Activated CD4-positive, CD25-positive, alpha-beta regulatory T cell treated with anti-CD3 and anti-CD28 coated beads, Interleukin-2, amount 50 U/mL, for 72 hours (primary cell): ENCODE measurements around the gene MYADM.
"Not testable (repeated sequence)": the region's sequence is repeated elsewhere in the genome, so short reads cannot be mapped to it uniquely, and the experiment has no call there.

Source experiments
- DNase-seq: peaks from one replicate; pipeline ENCODE4 v3.0.0; 2021

The MYADM gene

DNA sequence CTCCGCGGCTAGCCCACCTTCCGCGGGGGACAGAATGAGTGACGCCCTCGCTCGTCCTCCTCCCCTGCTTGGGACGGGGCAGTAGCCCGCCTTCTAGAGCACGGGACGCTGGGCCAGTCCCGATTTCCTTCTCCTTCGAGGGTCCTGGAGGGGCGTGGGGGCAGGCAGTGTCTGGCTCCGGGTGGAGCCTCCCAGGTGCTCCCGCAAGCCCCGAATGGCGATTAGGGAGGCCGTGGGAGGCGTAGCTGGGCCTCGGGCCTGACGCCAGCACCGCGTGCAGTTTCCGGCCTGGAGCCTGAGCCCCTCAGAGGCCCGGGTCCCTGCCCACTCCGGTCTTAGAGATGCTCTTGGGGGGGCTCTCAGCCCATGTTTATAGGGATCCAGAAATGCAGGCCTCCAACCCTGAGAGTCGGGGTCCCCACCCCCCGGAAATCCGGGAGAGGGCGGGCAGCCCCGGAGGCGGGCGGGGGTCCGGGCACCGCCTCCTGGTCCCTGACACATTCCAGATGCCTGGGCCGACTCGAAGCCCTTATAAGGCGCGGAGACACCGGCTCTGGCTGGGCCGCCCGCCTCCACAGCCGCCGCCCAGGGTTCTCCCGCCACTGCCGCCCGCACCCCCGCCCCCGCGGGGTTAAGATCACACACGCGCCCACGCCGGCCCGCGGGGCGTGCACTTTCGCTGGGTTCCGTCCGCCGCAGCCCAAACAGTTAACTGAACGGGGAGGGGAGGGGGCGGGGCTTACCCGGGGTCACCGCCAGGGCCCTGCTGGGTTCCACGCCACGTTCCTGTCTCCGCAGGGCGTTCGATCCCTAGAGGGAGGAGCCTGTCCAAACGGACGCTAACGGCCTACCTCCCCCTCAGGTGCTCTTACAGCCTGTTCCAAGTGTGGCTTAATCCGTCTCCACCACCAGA lies 1.5 kb downstream of the MYADM start:
- peak; percentile 78 for DNase-seq

DNA sequence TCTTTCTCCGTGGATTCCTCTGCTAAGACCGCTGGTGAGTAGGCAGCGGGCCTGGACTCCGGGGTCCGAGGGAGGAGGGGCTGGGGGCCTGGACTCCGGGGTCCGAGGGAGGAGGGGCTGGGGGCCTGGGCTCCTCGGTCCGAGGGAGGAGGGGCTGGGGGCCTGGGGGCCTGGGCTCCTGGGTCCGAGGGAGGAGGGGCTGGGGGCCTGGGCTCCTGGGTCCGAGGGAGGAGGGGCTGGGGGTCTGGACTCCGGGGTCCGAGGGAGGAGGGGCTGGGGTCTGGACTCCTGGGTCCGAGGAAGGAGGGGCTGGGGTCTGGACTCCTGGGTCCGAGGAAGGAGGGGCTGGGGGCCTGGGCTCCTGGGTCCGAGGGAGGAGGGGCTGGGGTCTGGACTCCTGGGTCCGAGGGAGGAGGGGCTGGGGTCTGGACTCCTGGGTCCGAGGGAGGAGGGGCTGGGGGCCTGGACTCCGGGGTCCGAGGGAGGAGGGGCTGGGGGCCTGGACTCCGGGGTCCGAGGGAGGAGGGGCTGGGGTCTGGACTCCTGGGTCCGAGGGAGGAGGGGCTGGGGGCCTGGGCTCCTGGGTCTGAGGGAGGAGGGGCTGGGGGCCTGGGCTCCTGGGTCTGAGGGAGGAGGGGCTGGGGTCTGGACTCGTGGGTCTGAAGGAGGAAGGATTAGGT lies 2.3 kb downstream of the MYADM start:
- DNase-seq = not testable (repeated sequence)

DNA sequence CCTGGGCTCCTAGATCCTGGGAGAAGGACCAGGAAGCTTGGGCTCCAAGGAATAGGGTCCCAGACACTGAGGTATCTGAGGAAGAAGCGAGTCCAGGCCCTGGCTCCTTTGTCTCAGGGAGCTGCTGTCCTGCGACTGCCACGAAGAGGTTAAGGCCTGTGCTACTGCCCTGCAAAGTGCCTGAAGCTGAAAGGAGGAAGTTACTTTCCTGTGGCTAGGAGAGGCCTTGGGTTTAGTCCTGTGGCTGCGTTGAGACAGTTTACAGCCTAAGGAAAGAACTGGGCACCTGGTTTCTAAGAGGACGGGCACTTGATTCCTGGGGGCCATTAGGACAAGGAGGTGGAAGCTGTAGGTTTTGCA lies 2.8 kb downstream of the MYADM start:
- no peak for DNase-seq

DNA sequence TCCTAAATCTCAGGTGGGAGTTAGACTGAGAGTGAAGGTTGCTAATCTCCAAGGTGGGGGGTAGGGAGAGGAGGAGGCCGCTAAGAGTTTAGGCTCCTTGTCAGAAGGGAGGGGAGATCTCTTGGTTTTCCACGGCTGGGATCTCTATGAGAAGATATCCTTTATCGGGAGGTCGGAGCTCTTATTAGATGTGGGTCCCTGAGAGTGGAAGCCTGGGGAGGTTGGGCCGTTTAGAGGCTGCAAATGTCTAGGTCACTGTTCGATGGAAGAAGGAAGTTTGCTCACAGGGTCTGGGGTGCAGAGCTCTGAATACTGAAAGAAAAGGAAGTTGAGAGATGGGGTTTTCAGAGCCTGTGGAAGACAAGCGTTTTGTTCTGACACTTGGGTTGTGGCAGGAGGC lies 3.8 kb downstream of the MYADM start:
- DNase-seq = no peak

DNA sequence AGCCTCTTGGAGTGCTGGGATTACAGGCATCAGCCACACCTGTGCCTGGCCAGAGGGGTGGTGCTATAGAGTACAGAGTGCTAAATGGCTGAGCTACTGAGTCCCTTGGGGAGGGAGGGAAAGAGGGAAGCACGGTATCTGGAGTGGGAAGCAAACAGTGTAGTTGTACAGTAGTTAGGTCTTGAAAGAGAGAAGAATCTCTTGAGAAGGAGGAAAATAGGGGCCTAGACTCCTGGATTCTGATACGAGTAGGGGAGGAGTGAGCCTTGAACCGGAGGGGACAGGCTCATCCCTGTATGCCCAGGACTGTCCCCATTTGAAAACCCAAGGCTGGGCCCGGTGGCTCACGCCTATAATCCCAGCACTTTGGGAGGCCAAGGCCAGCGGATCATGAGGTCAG lies 5.1 kb downstream of the MYADM start:
- DNase-seq = no peak

DNA sequence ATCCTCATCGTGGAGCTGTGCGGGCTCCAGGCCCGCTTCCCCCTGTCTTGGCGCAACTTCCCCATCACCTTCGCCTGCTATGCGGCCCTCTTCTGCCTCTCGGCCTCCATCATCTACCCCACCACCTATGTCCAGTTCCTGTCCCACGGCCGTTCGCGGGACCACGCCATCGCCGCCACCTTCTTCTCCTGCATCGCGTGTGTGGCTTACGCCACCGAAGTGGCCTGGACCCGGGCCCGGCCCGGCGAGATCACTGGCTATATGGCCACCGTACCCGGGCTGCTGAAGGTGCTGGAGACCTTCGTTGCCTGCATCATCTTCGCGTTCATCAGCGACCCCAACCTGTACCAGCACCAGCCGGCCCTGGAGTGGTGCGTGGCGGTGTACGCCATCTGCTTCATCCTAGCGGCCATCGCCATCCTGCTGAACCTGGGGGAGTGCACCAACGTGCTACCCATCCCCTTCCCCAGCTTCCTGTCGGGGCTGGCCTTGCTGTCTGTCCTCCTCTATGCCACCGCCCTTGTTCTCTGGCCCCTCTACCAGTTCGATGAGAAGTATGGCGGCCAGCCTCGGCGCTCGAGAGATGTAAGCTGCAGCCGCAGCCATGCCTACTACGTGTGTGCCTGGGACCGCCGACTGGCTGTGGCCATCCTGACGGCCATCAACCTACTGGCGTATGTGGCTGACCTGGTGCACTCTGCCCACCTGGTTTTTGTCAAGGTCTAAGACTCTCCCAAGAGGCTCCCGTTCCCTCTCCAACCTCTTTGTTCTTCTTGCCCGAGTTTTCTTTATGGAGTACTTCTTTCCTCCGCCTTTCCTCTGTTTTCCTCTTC lies 6.3 kb downstream of the MYADM start:
- DNase-seq = no peak

DNA sequence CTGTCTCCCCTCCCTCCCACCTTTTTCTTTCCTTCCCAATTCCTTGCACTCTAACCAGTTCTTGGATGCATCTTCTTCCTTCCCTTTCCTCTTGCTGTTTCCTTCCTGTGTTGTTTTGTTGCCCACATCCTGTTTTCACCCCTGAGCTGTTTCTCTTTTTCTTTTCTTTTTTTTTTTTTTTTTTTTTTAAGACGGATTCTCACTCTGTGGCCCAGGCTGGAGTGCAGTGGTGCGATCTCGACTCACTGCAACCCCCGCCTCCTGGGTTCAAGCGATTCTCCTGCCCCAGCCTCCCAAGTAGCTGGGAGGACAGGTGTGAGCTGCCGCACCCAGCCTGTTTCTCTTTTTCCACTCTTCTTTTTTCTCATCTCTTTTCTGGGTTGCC lies 6.9 kb downstream of the MYADM start:
- DNase-seq = no peak

DNA sequence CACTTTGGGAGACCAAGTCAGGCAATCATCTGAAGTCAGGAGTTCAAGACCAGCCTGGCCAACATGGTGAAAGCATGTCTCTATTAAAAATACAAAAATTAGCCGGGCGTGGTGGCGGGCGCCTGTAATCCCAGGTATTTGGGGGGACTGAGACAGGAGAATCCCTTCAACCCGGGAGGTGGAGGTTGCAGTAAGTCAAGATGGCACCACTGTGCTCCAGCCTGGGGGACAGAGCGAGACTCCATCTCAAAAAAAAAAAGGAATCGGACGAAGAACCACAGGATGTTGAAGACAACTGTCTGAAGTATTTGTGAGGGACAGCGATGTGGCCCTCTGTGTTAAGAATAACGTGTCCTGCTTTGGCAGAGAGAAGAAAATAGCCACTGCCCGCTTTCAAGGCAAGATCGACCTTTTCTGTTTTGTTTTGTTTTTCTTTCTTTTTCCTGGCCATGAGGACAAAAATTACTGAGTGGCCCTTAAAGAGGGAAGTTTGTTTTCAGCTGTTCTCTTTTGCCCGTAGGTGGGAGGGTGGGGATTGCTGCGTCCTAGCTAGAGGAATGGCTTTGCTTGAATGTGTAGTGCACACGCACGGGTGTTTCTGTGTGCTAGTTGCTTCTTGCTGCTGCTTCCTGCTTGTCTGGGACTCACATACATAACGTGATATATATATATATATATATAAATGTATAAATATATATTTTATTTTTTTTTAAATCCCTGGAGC lies 8.1 kb downstream of the MYADM start:
- no peak for DNase-seq

DNA sequence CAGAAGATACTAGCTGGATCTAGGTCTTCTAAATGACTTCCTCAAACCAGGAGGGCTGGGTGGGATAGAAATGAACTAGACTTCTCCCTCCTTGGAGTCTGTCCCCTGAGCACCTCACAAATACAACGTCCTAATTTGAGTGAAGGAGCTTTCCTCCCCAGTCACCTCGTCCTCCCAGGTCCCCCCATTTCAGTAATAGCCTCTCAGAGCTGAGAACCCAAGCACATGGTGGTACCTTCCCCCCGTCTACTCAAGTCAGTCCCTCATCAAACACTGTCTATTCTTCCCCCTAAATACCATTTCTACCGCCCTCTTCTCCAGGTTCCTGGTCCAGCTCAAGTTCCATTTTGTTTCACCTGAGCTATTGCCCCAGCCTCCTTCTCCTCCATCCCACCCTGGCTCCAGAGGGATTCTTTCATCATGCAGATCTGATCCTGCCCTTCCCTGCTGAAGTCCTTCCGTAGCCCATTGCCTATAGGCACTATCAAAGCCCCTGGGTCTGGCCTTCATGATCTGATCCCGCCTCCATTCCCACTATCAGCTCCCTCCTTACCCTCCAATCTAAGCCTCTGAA lies 9.1 kb downstream of the MYADM start:
- no peak for DNase-seq

DNA sequence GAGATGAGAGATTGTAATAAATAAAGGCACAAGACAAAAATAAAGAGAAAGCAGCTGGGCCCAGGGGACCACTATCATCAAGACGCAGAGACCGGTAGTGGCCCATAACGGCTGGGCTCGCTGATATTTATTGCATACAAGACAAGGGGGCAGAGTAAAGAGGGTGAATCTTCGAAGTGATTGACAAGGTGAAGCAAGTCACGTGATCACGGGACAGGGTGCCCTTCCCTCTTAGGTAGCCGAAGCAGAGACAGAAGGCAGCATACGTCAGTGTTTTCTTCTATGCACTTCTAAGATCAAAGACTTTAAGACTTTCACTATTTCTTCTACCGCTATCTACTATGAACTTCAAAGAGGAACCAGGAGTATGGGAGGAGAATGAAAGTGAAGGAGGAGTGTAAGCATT lies 9.7 kb downstream of the MYADM start:
- DNase-seq = no peak

DNA sequence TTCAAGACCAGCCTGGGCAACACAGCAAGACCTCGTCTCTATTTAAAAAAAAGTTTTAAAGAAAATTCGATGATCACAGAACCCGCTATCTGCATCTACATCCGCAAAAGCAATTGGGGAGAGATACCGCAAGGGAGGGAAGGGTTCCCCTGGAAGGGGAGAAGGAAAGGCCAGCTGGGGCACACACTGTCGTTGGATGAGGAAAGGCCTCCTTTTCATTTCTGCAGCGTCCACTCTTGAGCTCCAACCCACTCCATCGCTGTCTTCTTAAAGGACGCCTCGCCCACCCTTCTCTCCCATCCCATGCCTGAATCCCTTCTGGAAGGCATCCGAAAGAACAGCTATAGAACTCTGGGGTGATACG lies 11.1 kb downstream of the MYADM start:
- no peak for DNase-seq

DNA sequence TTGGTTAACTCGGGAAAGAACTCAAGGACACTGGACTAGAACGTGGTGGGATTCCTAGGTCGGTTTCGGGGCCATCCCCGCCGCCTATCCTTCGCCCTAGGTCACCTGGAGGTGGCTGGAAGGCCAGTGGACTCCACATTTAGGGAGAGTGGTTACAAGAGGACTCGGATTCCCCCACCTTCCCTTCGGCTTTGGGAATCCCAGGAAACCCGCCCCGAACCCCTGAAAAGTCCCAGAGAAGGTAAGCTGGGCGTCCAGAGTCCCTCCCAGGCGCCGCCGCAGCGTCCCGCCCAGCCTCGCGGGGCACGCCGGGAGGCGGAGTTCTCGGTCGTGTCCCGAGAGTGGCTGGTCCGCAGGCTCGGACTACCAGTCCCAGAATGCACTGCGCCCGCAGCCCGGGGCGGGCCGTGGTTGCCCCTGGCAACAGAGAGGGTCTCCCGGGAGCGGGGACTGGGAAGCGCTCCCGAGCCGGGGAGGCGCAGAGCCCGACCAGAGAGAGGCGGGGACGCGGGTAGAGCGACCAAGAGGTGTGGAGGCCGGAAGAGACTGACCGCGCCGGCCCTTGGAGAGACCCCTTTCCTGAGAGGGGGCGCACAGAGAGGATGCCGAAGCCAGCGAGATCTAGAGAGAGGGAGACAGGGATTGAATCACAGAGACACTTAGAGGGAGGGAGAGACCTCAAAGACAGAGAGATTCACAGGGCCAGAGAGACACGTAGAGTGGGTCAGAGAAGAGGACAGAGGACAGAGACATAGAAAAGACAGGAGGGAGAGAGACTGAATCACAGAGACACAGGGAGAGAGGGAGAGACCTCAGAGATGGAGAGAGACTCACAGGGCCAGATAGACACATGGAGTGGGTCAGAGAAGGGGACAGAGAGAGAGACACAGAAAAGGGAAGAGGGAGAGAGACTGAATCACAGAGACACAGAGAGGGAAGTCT lies 11.7 kb downstream of the MYADM start:
- DNase-seq = peak; percentile 75

DNA sequence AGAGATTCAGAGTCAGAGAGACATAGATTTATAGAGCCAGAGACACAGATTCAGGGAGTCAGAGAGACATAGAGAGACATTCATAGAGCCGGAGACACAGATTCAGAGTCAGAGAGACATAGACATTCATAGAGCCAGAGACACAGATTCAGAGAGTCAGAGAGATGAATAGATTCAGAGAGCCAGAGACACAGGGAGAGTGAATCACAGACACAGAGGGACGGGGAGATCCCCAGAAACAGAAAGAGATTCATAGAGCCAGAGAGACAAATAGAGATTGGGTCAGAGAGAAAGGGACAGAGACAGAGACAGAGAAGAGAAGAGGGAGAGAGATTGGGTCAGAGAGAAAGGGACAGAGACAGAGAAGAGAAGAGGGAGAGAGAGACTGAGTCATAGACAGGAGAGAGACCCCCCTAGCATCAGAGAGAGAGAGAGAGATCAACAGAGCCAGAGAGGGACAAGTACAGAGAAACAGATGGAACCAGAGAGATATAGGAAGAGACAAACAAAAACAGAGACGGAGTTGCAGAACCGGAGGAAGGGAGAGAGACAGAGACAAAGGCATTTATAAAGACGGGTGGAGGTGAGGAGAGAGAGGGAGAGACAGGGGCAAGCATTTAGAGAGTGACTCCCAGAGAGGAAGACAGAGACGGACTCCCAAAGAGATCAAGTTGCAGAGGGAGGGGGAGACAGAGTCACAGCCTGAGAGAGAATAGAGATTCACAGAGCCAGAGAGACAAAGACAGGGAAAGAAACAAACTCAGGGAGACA lies 13.2 kb downstream of the MYADM start:
- DNase-seq = no peak

DNA sequence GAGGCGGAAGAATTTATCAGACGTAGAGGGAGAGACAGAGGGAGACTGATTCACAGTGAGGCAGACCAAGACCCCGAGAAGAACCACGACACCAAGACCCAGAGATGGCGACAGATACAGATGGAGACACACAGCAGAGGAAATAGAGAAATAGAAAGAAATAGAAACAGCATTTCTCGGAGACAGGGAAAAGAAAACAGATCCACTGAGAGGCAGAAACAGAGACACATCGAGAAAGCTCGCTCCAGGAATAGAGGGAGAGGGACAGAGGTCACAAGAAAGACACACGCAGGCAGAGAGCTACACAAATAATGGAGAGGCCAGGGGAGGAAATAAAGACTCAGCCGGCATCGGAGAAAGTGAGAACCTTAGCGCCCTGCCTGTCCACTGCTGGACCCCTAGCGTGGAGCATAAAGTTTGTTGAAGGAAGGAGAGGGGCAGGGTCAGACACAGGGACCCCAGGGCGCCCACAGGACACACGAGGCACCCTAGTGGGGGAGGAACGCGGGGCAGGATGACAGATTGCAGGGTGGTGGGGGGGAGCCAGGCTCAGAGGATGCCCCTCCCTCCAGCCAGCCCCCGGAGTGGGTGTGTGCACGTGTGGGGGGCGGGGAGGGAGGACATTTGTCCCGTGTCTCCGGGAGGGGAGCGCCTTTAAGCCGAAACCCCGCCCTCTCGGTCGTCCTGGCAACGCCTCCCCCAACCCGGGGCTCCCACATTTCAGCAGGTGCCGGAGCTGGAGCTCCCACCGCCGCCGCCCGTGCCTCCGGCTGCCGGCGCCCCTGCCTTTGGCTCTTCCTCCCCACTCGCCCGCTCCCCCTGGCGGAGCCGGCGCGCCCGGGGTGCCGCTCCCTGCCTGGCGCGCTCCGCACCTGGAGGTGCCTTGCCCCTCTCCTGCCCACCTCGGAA lies 14.1 kb downstream of the MYADM start, which contains the start of gene PRKCG:
PRKCG (plus strand) TSS at position 716 of the 909 bp plus-strand sequence. CDS start 298 bp downstream, outside the sequence.
- DNase-seq = peak; percentile 46

DNA sequence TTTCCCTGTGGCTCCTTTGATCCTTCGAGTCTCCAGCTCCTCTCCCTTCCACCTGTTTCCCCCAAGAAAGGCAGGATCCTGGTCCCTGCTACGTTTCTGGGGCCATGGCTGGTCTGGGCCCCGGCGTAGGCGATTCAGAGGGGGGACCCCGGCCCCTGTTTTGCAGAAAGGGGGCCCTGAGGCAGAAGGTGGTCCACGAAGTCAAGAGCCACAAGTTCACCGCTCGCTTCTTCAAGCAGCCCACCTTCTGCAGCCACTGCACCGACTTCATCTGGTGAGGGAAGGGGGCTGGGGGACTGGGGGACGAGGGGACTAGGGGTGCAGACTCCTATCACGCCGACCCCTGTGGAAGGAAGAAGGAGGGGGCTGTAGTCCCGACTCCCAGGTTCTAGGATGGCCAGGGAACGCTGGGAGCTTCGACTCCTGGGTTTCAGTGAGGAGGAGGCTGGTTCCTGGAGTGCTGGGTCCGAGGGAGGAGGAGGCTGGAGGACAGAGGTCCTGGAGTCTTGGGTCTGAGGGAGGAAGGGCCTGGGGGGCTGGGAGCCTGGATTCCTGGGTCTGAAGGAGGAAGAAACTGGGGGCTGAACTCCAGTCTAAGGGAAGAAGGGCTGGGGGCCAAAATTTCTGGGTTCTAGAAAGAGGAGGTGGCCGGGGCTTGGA lies 14.8 kb downstream of the MYADM start:
- no peak for DNase-seq

DNA sequence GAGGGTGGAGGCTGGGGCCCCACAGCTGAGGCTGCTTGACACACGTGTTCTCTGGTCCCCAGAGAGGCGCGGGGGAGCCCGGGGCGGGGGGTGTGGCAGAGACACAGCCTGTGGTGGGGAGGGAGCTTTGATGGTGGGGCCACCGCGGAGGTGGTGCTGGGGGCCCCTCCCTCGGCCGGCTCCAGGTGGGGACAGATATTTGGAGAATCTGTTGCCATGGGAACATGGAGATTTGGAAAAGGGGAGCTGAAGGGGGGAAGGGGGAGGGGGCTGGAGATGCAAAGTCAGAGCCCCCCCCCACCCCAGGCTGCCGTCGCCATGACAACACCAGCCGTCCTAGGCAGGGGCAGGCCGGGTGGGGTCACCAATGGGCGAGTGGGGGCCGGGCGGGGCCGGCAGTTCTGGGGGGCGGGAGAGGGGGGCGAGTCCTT lies 15.6 kb downstream of the MYADM start:
- no peak for DNase-seq

DNA sequence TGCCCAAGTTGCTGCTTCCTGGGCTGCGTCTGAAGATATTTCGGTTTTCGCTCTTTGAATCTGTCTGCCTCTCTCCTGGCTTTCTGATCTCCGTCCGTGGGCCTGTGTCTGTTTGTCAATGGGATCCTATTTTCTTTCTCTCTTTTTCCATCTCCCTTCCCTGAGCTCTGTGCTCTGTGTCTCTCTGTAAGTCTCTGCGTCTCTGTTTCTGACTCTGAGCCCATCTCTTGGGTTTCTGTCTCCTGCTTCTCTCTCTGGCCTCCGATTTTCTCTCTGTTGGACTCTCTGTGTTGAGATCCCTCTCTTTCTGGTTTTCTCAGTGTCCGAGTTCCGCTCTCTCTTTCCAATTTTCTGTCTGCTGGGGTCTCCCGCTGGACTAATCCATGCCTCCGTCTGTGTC lies 16.1 kb downstream of the MYADM start:
- DNase-seq = no peak

DNA sequence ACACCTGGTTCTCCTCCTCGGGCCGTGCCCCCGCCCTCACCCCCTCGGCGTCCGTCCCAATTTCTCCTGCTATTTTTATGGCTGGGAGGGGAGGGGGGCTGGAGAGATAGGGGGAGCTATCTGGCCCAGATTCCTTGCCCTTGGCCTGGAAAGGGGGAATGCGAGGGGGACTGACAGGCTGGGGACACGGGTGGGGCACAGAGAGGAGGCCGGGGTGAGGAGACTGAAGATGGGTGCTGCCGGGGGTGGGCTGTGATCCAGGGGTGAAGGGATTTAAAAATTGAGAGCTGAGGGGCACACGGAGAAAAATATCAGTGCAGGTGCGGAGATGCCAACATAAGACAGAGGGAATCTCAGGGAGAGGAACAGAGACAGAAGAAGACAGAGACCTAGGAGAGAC lies 16.6 kb downstream of the MYADM start:
- DNase-seq = no peak

DNA sequence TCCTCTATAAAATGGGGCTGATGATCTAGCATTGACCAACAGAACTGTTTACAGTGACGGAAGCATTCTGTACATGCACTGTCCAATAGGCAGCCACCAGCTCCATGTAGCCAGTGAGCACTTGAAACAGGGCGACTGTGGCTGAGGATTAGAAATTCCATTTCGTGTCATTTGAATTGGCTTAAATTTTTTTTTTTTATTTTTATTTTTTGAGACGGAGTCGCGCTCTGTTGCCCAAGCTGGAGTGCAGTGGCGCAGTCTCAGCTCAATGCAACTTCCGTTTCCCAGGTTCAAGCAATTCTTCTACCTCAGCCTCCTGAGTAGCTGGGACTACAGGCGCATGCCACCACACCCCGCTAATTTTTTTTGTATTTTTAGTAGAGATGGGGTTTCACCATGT lies 17.4 kb downstream of the MYADM start:
- no peak for DNase-seq
